SU-DHL-6 (cell line): Measurements from ENCODE around the gene SGTB.

ENCODE experiments used
- CTCF ChIP-seq: fragments of 200-600 bp; sonication (generic); IDR thresholded peaks from one replicate; pipeline ENCODE4 v1.5.1; 2017; ENCODE audit warnings: antibody characterized with exemption, mild to moderate bottlenecking, low read length, moderate library complexity; ENCODE audit not compliant: insufficient read depth, poor library complexity, severe bottlenecking
- EZH2phosphoT487 ChIP-seq: fragments of 200-600 bp; sonication (generic), shearing (Covaris generic); conservative IDR thresholded peaks from 2 replicates; pipeline ENCODE4 v1.6.1; 2018; ENCODE audit warnings: mild to moderate bottlenecking, antibody characterized with exemption, low read length, moderate library complexity, mixed read lengths

GRCh38 chr5:65766175-65766574 lies 44.3 kb upstream of the SGTB start:
- TF ChIP-seq CTCF (no peak), EZH2phosphoT487 (no peak)
